Measurements from ENCODE around the gene MIF4GD. TPM values are rescaled to one million over a fixed set of nuclear protein-coding genes. Genes with fewer than 3 reads are reported as not detected.

The MIF4GD gene
- total and polyA plus RNA-seq, 2 experiments from 2014 or later, result 12.4 to 23.6 TPM

DNA sequence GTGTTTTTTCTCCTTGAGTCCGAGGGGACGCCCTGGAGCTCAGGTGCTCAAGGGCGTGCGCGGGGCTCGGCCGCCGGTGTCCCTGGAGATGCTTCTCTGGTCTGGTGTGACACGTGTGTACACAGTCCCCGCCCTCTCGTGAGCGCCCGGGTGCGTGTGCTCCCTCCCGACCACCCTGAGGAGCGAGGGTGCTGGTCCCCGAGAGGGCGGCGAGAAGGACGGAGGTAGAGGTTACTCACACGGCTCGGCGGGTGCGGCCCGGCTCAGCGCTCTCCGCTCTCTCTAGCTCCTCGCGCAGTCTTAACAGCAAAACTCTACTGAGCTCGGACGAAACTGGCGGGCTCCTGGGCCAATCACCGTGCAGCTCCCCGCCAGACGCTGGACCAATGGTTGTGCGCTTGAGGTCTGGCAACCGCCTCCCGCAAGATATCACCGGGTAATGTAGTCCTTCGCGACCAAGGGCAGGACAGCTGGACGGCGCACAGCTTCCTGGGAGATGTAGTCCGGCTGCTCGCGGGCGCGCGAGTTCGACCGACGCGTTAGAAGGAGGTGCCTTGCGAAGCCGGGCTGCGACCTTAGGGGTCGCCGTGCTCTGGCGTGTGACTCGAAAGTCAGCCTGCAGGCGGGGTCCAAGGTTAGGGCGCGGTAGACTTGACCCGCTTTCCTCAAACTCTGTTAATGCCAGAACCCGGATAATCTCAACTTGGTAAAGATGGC lies 18.2 kb upstream of the MIF4GD start, which contains the start of gene SLC25A19:
Gene SLC25A19 (minus strand): TSS at position 319 of the 717 bp plus-strand sequence. CDS start 2,669 bp downstream, outside the sequence.
- Histone ChIP-seq H3K27me3 (no peaks in the 10 kb centered on the region), H3K4me1 (ENCODE audit: insufficient read depth) (no peaks in the 10 kb centered on the region), H3K4me2 (peak within 1 kb of the TSS; percentile 95), H3K4me3 (peak within 1 kb of the TSS; percentile 69), H2AFZ (peak within 1 kb of the TSS; percentile 80), H3K36me3 (replicated peaks; ENCODE audit: insufficient read depth, low read depth) (no peaks in the 10 kb centered on the region), H3K79me2 (peaks cover 2% of the 10 kb centered on the region), H3K27ac (peak within 1 kb of the TSS; percentile 77), H3K9me2 (replicated peaks; ENCODE audit: insufficient read depth) (no peaks in the 10 kb centered on the region), H3K9me3 (ENCODE audit: low read depth) (no peaks in the 10 kb centered on the region), H4K20me1 (ENCODE audit: insufficient read depth, poor library complexity, severe bottlenecking) (no peaks in the 10 kb centered on the region)
- peak; percentile 98 for DNase-seq (ENCODE audit: low spot score)
- 1% methylated on average over 65 of the region's 65 CpGs for WGBS (ENCODE audit: low lambda C conversion rate, missing lambda C conversion rate)
- TF ChIP-seq EZH2phosphoT487 (IDR thresholded peaks at IDR 0.05; ENCODE audit: low read depth, severe bottlenecking, unreplicated experiment), result no peak
- TF ChIP-seq EZH2 (IDR thresholded peaks at IDR 0.05; ENCODE audit: borderline replicate concordance), result no peak
- TF ChIP-seq, protein P1, sequence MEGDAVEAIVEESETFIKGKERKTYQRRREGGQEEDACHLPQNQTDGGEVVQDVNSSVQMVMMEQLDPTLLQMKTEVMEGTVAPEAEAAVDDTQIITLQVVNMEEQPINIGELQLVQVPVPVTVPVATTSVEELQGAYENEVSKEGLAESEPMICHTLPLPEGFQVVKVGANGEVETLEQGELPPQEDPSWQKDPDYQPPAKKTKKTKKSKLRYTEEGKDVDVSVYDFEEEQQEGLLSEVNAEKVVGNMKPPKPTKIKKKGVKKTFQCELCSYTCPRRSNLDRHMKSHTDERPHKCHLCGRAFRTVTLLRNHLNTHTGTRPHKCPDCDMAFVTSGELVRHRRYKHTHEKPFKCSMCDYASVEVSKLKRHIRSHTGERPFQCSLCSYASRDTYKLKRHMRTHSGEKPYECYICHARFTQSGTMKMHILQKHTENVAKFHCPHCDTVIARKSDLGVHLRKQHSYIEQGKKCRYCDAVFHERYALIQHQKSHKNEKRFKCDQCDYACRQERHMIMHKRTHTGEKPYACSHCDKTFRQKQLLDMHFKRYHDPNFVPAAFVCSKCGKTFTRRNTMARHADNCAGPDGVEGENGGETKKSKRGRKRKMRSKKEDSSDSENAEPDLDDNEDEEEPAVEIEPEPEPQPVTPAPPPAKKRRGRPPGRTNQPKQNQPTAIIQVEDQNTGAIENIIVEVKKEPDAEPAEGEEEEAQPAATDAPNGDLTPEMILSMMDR (IDR thresholded peaks at IDR 0.05; ENCODE audit: poor library complexity), result no peak

DNA sequence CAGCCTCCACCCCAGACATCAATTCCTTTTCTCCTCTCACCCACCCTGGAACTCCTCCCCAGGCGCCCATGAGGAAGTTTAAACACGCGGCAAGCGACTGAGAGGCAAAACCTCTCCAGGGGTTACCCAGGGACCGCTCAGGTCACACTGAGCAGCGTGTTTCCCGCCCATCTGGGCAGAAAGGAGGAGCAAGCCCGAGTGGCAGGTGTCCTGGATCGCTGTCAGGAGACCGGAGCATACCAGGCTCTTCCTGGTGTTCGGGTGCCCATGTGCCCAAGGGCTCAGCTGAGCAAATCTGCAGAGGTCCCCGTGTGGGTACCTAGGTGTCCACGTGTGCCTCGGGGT lies 17.7 kb upstream of the MIF4GD start:
- 3% methylated on average over 12 of the region's 14 CpGs for WGBS (ENCODE audit: low lambda C conversion rate, missing lambda C conversion rate)
- Histone ChIP-seq H3K4me3 (peak overlapping the region; percentile 69), H3K27me3 (no peaks in the 10 kb centered on the region), H3K27ac (peak overlapping the region; percentile 11), H3K4me1 (ENCODE audit: insufficient read depth) (no peaks in the 10 kb centered on the region), H2AFZ (peak overlapping the region; percentile 64), H3K4me2 (peak overlapping the region; percentile 95), H4K20me1 (ENCODE audit: insufficient read depth, poor library complexity, severe bottlenecking) (no peaks in the 10 kb centered on the region), H3K9me2 (replicated peaks; ENCODE audit: insufficient read depth) (no peaks in the 10 kb centered on the region), H3K9me3 (ENCODE audit: low read depth) (no peaks in the 10 kb centered on the region), H3K36me3 (replicated peaks; ENCODE audit: insufficient read depth, low read depth) (no peaks in the 10 kb centered on the region), H3K79me2 (peaks cover 2% of the 10 kb centered on the region)
- DNase-seq (ENCODE audit: low spot score), result no peak
- TF ChIP-seq EZH2 (IDR thresholded peaks at IDR 0.05; ENCODE audit: borderline replicate concordance) (no peak), EZH2phosphoT487 (IDR thresholded peaks at IDR 0.05; ENCODE audit: low read depth, severe bottlenecking, unreplicated experiment) (no peak)
- TF ChIP-seq, protein P1 (IDR thresholded peaks at IDR 0.05; ENCODE audit: poor library complexity), result no peak

DNA sequence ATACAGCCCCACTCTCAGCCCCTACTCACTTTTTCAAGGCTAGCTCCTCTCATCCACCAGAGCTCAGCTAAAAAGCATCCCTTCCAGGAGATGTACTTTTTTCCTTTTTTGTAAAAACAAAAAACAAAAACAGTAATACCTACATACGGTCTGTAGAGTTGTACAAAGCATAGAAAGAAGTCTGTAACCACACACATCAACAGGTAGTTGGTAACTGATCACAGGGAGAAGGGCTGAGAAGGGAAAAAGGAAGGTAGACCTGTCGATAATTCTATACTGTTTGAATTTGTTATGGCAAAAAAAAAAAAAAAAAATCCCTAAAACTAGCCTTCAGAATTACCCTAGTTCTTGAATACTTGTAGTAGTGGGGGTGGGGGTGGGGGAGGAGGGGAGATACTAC lies 17.3 kb upstream of the MIF4GD start:
- Histone ChIP-seq H3K79me2 (peaks cover 2% of the 10 kb centered on the region), H3K36me3 (replicated peaks; ENCODE audit: insufficient read depth, low read depth) (no peaks in the 10 kb centered on the region), H4K20me1 (ENCODE audit: insufficient read depth, poor library complexity, severe bottlenecking) (no peaks in the 10 kb centered on the region), H3K4me1 (ENCODE audit: insufficient read depth) (no peaks in the 10 kb centered on the region), H3K4me2 (peak overlapping the region; percentile 95), H3K9me3 (ENCODE audit: low read depth) (no peaks in the 10 kb centered on the region), H2AFZ (peak overlapping the region; percentile 64), H3K27ac (no peak overlapping the region), H3K9me2 (replicated peaks; ENCODE audit: insufficient read depth) (no peaks in the 10 kb centered on the region), H3K27me3 (no peaks in the 10 kb centered on the region), H3K4me3 (peak overlapping the region; percentile 69)
- no peak for DNase-seq (ENCODE audit: low spot score)
- no peak for TF ChIP-seq EZH2phosphoT487 (IDR thresholded peaks at IDR 0.05; ENCODE audit: low read depth, severe bottlenecking, unreplicated experiment)
- TF ChIP-seq EZH2 (IDR thresholded peaks at IDR 0.05; ENCODE audit: borderline replicate concordance), result no peak
- TF ChIP-seq, protein P1 (IDR thresholded peaks at IDR 0.05; ENCODE audit: poor library complexity), result no peak
- WGBS (ENCODE audit: low lambda C conversion rate, missing lambda C conversion rate), result 49% methylated on average over 2 of the region's 2 CpGs
